Stomach (tissue), 4 donors: ENCODE measurements around the gene PSENEN.

Source experiments
- CTCF ChIP-seq, 7 experiments: fragments of 450-650 bp in 4 of 7; fragments of 200-600 bp in 3 of 7; sonication (generic) in 3 of 7; IDR thresholded peaks; one replicate each; pipeline ENCODE4 v1.5.1; 2016 to 2019; ENCODE audit warnings: antibody characterized with exemption in 7 of 7, control low read depth in 2 of 7, mild to moderate bottlenecking in 1 of 7
- EP300 ChIP-seq: sonication (generic); formaldehyde crosslinking; IDR thresholded peaks from one replicate; pipeline ENCODE4 v1.6.1; 2017; ENCODE audit warnings: antibody characterized with exemption
- POLR2A ChIP-seq, 4 donors: fragments of 450-650 bp; IDR thresholded peaks; one replicate each; pipeline ENCODE4 v1.6.1; 2016; ENCODE audit warnings: antibody characterized with exemption in 4 of 4, control low read depth in 2 of 4, mild to moderate bottlenecking in 1 of 4, moderate library complexity in 1 of 4

GRCh38 chr19:35788205-35788960 is 42.9 kb downstream of the PSENEN start:
- TF ChIP-seq CTCF (IDR thresholded peaks at IDR 0.05) (no peak), EP300 (no peak), POLR2A (IDR thresholded peaks at IDR 0.05) (no peak)
